ENCODE measurements around the gene PARN.

The PARN gene

DNA sequence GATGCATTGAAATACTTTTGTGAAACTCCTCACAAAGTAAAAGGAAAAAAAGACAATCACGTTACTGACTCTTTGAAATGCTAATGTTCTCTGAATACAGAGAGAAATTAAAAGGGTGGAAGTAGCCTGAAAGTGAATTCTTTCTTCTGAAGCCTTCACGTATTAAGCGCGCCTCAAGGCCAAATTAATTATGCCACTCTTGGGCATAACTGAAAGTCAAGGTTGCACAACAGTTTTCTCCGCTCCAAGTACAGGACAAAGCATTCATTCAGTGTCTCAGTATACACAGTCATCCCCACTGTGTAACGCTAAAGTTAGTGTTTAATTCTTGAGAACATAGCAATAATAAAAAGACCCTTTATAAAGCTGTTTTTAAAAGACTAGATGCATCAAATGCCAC lies 21.5 kb downstream of the PARN start:
- TF ChIP-seq, protein P1, sequence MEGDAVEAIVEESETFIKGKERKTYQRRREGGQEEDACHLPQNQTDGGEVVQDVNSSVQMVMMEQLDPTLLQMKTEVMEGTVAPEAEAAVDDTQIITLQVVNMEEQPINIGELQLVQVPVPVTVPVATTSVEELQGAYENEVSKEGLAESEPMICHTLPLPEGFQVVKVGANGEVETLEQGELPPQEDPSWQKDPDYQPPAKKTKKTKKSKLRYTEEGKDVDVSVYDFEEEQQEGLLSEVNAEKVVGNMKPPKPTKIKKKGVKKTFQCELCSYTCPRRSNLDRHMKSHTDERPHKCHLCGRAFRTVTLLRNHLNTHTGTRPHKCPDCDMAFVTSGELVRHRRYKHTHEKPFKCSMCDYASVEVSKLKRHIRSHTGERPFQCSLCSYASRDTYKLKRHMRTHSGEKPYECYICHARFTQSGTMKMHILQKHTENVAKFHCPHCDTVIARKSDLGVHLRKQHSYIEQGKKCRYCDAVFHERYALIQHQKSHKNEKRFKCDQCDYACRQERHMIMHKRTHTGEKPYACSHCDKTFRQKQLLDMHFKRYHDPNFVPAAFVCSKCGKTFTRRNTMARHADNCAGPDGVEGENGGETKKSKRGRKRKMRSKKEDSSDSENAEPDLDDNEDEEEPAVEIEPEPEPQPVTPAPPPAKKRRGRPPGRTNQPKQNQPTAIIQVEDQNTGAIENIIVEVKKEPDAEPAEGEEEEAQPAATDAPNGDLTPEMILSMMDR (conservative IDR thresholded peaks at IDR 0.05; ENCODE audit: low read depth, low read length): no peak
- H3K36me3 ChIP-seq (ENCODE audit: insufficient read depth): no peaks in the 10 kb centered on the region
- H3K27ac ChIP-seq: peak overlapping the region; percentile 42; the same call in 1 of the 2 replicates
- no peaks in the 10 kb centered on the region for H4K20me1 ChIP-seq (ENCODE audit: insufficient read depth)
- peak overlapping the region; percentile 61 for H3K4me2 ChIP-seq
- peaks cover 38% of the 10 kb centered on the region for H3K4me1 ChIP-seq (ENCODE audit: low read depth, poor library complexity, severe bottlenecking)
- no peak overlapping the region; the same call in 1 of the 2 replicates for H3K9ac ChIP-seq
- H2AFZ ChIP-seq (ENCODE audit: low read depth): no peak overlapping the region
- H3K27me3 ChIP-seq (ENCODE audit: insufficient read depth, low read depth): no peaks in the 10 kb centered on the region
- H3K79me2 ChIP-seq (ENCODE audit: insufficient read depth, low read depth): no peaks in the 10 kb centered on the region
- H3K4me3 ChIP-seq (IDR thresholded peaks at IDR 0.05; ENCODE audit: insufficient read depth, low read depth, low read length): no peak overlapping the region

DNA sequence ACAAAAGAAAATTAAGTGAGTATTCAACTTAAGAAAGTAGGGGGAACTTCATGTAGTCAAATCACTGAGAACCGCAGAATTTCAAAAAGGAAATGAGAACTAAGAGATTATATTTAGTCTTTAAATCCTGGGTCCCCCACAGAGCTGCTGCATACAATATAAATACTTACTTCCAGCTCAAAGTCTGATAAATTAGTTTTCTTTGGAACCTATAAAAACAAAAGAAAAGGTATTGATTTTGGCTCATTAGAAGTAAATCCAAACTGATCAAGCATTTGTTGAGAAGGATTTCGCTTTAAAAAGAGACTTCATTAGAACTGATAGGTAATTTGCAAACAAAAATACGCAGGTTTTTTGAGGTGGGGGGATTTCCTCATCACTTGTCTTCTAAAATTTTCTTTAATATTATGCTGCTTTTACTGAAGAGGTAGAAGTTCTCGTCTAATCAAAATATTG lies 21.9 kb downstream of the PARN start:
- TF ChIP-seq, protein P1 (conservative IDR thresholded peaks at IDR 0.05; ENCODE audit: low read depth, low read length): no peak
- H3K36me3 ChIP-seq (ENCODE audit: insufficient read depth): no peaks in the 10 kb centered on the region
- H3K4me3 ChIP-seq (IDR thresholded peaks at IDR 0.05; ENCODE audit: insufficient read depth, low read depth, low read length): no peak overlapping the region
- H3K79me2 ChIP-seq (ENCODE audit: insufficient read depth, low read depth): no peaks in the 10 kb centered on the region
- H4K20me1 ChIP-seq (ENCODE audit: insufficient read depth): no peaks in the 10 kb centered on the region
- peak overlapping the region; percentile 61 for H3K4me2 ChIP-seq
- H3K27ac ChIP-seq: peak overlapping the region; percentile 42; the same call in 1 of the 2 replicates
- no peaks in the 10 kb centered on the region for H3K27me3 ChIP-seq (ENCODE audit: insufficient read depth, low read depth)
- no peak overlapping the region; the same call in 1 of the 2 replicates for H3K9ac ChIP-seq
- no peak overlapping the region for H2AFZ ChIP-seq (ENCODE audit: low read depth)
- H3K4me1 ChIP-seq (ENCODE audit: low read depth, poor library complexity, severe bottlenecking): peaks cover 38% of the 10 kb centered on the region

DNA sequence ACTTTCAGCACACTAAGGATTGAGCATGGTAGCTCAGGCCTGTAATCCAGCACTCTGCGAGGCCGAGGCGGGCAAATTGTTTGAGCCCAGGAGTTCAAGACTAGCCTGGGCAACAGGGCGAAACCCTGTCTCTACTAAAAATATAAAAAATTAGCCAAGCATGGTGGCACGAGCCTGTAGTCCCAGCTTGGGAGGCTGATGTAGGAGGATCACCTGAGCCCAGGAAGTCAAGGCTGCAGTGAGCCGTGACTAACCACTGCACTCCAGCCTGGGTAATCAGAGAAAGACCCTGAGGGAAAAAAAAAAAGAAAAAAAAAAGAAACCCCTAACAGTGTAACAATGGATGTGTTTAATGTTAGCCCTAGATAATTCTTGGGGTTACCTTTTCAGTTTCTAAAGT lies 24.0 kb downstream of the PARN start:
- no peak overlapping the region for H3K9ac ChIP-seq

DNA sequence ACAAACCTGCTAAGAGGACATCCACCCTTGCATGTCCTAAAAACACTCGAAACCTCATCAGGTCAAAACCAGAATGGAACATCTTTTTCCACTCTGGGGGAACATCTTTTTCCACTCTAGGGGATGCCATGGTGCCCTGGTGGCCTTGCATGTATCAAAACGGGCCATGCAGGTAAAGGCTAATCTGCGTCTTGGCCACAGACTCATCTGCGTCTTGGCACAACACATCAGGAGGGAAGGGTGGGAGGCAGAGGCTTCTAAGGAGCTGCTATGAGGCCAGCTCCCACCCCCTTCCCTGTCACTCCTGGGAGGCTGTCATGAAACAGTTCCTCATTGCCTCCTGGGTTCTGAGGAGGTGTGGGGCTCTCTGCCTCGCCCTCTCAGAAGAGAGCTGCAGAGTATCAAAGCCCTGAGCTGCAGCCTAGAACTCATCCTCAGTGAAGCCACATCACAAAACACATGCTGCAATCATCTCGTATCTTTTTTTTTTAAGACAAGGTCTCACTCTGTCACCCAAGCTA lies 27.6 kb downstream of the PARN start:
- TF ChIP-seq, protein P1 (conservative IDR thresholded peaks at IDR 0.05; ENCODE audit: low read depth, low read length): no peak
- Histone ChIP-seq H3K4me2 (no peak overlapping the region), H3K9ac (no peak overlapping the region), H3K79me2 (ENCODE audit: insufficient read depth, low read depth) (no peaks in the 10 kb centered on the region), H3K27me3 (ENCODE audit: insufficient read depth, low read depth) (no peaks in the 10 kb centered on the region), H3K4me1 (ENCODE audit: low read depth, poor library complexity, severe bottlenecking) (peaks cover 8% of the 10 kb centered on the region), H4K20me1 (ENCODE audit: insufficient read depth) (no peaks in the 10 kb centered on the region), H3K27ac (no peak overlapping the region), H3K36me3 (ENCODE audit: insufficient read depth) (no peaks in the 10 kb centered on the region), H2AFZ (ENCODE audit: low read depth) (no peak overlapping the region), H3K4me3 (IDR thresholded peaks at IDR 0.05; ENCODE audit: insufficient read depth, low read depth, low read length) (no peak overlapping the region)

More for the DNA sequence above, 24.0 kb downstream of the PARN start:
- Histone ChIP-seq H3K36me3 (ENCODE audit: insufficient read depth) (no peaks in the 10 kb centered on the region), H4K20me1 (ENCODE audit: insufficient read depth) (no peaks in the 10 kb centered on the region), H3K4me3 (IDR thresholded peaks at IDR 0.05; ENCODE audit: insufficient read depth, low read depth, low read length) (no peak overlapping the region), H2AFZ (ENCODE audit: low read depth) (no peak overlapping the region), H3K4me1 (ENCODE audit: low read depth, poor library complexity, severe bottlenecking) (peaks cover 38% of the 10 kb centered on the region), H3K79me2 (ENCODE audit: insufficient read depth, low read depth) (no peaks in the 10 kb centered on the region), H3K4me2 (no peak overlapping the region), H3K27ac (no peak overlapping the region), H3K27me3 (ENCODE audit: insufficient read depth, low read depth) (no peaks in the 10 kb centered on the region)
- TF ChIP-seq, protein P1 (conservative IDR thresholded peaks at IDR 0.05; ENCODE audit: low read depth, low read length): no peak

All from KMS-11 (cell line).